GM18867 (cell line): Measurements from ENCODE around the gene PSTPIP1.

Source experiments
- ATAC-seq: cut with Tn5 transposase; IDR thresholded peaks from one replicate; pipeline ENCODE4 v1.9.1; 2021; ENCODE audit warnings: mild to moderate bottlenecking, moderate library complexity; ENCODE audit not compliant: unreplicated experiment

The PSTPIP1 gene

GRCh38 chr15:76978522-76979330 lies 16.2 kb upstream of the PSTPIP1 start:
- no peak for ATAC-seq

GRCh38 chr15:76979331-76979925 lies 15.5 kb upstream of the PSTPIP1 start:
- no peak for ATAC-seq

GRCh38 chr15:76979996-76980520 lies 14.9 kb upstream of the PSTPIP1 start:
- ATAC-seq = no peak

GRCh38 chr15:76982356-76982755 lies 12.6 kb upstream of the PSTPIP1 start:
- no peak for ATAC-seq

- ATAC-seq = no peak
Measured at GRCh38 chr15:76982756-76983155, 12.2 kb upstream of the PSTPIP1 start.

GRCh38 chr15:76983590-76984375 lies 11.1 kb upstream of the PSTPIP1 start:
- ATAC-seq = no peak

GRCh38 chr15:76986743-76987142 lies 8.2 kb upstream of the PSTPIP1 start:
- no peak for ATAC-seq

- no peak for ATAC-seq
Measured at GRCh38 chr15:76987276-76987675, 7.7 kb upstream of the PSTPIP1 start.

GRCh38 chr15:76987896-76988860 lies 6.7 kb upstream of the PSTPIP1 start:
- peak; percentile 79 for ATAC-seq

GRCh38 chr15:76988867-76989780 lies 5.8 kb upstream of the PSTPIP1 start:
- no peak for ATAC-seq

- no peak for ATAC-seq
Measured at GRCh38 chr15:76991048-76991447, 3.9 kb upstream of the PSTPIP1 start.

GRCh38 chr15:76991741-76992645 lies 2.9 kb upstream of the PSTPIP1 start:
- ATAC-seq = no peak

GRCh38 chr15:76993114-76993725 lies 1.7 kb upstream of the PSTPIP1 start:
- ATAC-seq = no peak

- ATAC-seq = no peak
Measured at GRCh38 chr15:76994001-76994400, 925 bp upstream of the PSTPIP1 start.

- no peak for ATAC-seq
Measured at GRCh38 chr15:76994496-76994895, 430 bp upstream of the PSTPIP1 start.

- no peak for ATAC-seq
Measured at GRCh38 chr15:76996076-76996525, 1.2 kb downstream of the PSTPIP1 start.

- ATAC-seq = no peak
Measured at GRCh38 chr15:76996526-76997401, 1.8 kb downstream of the PSTPIP1 start.
